ENCODE measurements around the gene FCRLB. TPM values are rescaled to one million over a fixed set of nuclear protein-coding genes. Genes with fewer than 3 reads are reported as not detected.
A peak's percentile ranks its signal among the peaks of the same experiment; 100 is the strongest.

FCRLB gene
- total and polyA plus RNA-seq, 11 donors = 0.22 to 0.75 (median 0.46) TPM

GRCh38 chr1:161743231-161743630 is 21.9 kb downstream of the FCRLB start:
- DNase-seq = no peak
- ATAC-seq = no peak
- 75 to 83% (median 81%) methylated on average over 9 of the region's 9 CpGs for WGBS, 4 donors
- peaks cover 0 to 10% (median 0%) of the 10 kb centered on the region in 9 donors for H3K27me3 ChIP-seq
- no peaks in the 10 kb centered on the region for H3K36me3 ChIP-seq
- H3K4me3 ChIP-seq = no peak overlapping the region
- H3K4me1 ChIP-seq = peaks cover 0 to 38% (median 0%) of the 10 kb centered on the region in 12 donors
- no peak overlapping the region for H3K27ac ChIP-seq
- no peaks in the 10 kb centered on the region for H3K9me3 ChIP-seq
- intact Hi-C loops (cut with DNase I) = loop anchor here in 9 of 10 donors (5.0 to 10.0 kb wide), 6 partner anchors 96 to 348 kb away; no protein-coding TSS in a partner anchor
- TF ChIP-seq POLR2A (IDR thresholded peaks at IDR 0.05) (no peak), CTCF (IDR thresholded peaks at IDR 0.05) (no peak)

DNA sequence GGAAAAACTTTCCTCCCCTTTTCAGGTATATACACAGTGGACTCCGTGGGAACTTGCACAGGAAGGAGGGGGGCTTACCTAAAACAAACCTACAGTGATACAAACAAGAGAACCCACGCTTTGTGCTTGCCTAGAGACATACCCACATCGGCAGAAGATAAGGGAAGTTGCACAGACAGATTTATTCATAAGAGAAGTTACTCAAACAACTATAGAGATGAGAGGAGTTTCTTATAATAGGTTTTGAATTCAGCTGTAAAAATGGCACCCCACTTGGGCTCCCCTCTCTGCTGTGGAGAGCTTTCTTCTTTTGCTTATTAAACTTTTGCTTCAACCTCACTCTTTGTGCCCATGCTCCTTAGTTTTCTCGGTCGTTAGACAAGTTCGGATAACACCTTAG is 26.5 kb downstream of the FCRLB start:
- peaks cover 0 to 20% (median 15%) of the 10 kb centered on the region in 9 donors for H3K36me3 ChIP-seq
- DNase-seq (no peak), ATAC-seq (no peak)
- peaks cover 0 to 31% (median 11%) of the 10 kb centered on the region in 12 donors for H3K4me1 ChIP-seq
- H3K9me3 ChIP-seq = no peaks in the 10 kb centered on the region
- intact Hi-C loops (cut with DNase I) = loop anchor here in 8 of 10 donors (10.0 kb wide), 4 partner anchors 183 to 353 kb away; no protein-coding TSS in a partner anchor
- no peak overlapping the region for H3K27ac ChIP-seq
- H3K4me3 ChIP-seq = no peak overlapping the region
- H3K27me3 ChIP-seq = peaks cover 0 to 4% (median 0%) of the 10 kb centered on the region in 9 donors
- TF ChIP-seq POLR2A (IDR thresholded peaks at IDR 0.05) (no peak), CTCF (IDR thresholded peaks at IDR 0.05) (no peak)
- 60 to 73% (median 68%) methylated on average over 6 of the region's 6 CpGs for WGBS, 4 donors

DNA sequence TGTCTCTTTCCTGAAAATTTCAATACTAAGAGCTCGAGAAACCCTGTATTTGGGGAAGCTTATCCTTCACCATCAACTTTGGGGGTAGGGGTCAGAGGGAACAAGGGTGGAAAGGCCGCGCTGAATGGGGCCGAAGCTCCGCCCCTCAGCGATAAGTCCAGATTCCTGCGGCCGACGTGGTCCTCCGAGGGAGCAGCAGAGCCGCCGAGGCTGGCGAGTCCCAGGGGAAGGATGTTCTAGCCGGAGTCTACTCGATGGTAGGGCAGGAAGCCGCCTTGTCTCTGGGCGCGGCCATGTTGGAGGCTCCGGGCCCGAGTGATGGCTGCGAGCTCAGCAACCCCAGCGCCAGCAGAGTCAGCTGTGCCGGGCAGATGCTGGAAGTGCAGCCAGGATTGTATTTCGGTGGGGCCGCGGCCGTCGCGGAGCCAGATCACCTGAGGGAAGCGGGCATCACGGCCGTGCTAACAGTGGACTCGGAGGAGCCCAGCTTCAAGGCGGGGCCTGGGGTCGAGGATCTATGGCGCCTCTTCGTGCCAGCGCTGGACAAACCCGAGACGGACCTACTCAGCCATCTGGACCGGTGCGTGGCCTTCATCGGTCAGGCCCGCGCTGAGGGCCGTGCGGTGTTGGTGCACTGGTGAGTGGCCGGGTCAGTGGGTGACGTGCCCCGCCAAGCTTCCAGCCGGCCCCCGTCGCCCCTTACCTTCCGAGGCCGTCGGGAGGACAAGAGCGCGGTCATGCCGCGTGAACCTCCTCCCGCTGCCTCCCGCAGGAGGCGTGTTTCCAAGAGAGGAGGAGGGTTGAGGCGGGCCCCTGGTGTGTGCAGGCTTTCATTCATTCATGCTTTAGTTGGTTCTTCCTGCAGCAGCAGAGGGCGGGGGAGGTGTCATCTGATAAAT is 28.4 kb downstream of the FCRLB start, which contains the start of gene DUSP12:
TSS of gene DUSP12 (plus strand) at position 278 of the 899 bp plus-strand sequence. CDS start at position 294, 16 bp downstream.
- 0 to 2% (median 0%) methylated on average over 19 to 65 of the region's 65 CpGs for WGBS, 4 donors

More for the DNA sequence above, 28.4 kb downstream of the FCRLB start, which contains the start of gene DUSP12:
- TF ChIP-seq POLR2A (IDR thresholded peaks at IDR 0.05) (peak in 1 of 2 donors; percentile 65), CTCF (IDR thresholded peaks at IDR 0.05) (peak in 5 of 12 donors; percentile 10 to 57 (median 29))
- Histone ChIP-seq H3K4me1 (peaks cover 0 to 31% (median 11%) of the 10 kb centered on the region in 12 donors), H3K9me3 (no peaks in the 10 kb centered on the region), H3K36me3 (peaks cover 0 to 39% (median 34%) of the 10 kb centered on the region in 9 donors), H3K4me3 (peak within 1 kb of the TSS; percentile 60 to 96 (median 80)), H3K27ac (peak within 1 kb of the TSS; percentile 49 to 93 (median 88)), H3K27me3 (peaks cover 0 to 4% (median 0%) of the 10 kb centered on the region in 9 donors)
- intact Hi-C loops (cut with DNase I) = loop anchor here in 9 of 10 donors (2.0 to 10.0 kb wide), 5 partner anchors 15 to 355 kb away; no protein-coding TSS in a partner anchor
- ATAC-seq (peak; percentile 99 to 100 (median 100)), DNase-seq (peak; percentile 95 to 97 (median 96))
